ENCODE measurements around the gene MNT. TPM values are rescaled to one million over a fixed set of nuclear protein-coding genes. Genes with fewer than 3 reads are reported as not detected.

The MNT gene
- total RNA-seq, 1 donor from 2014 or later, result 10.5 TPM

GRCh38 chr17:2380950-2381649 lies 19.8 kb downstream of the MNT start:
- DNase-seq, result no peak

- DNase-seq, result no peak
These were observed 20.5 kb downstream of the MNT start for GRCh38 chr17:2380226-2380922.

- no peak for DNase-seq
These were observed 21.2 kb downstream of the MNT start for GRCh38 chr17:2379489-2380225.

- no peak for DNase-seq
These were observed 22.0 kb downstream of the MNT start for GRCh38 chr17:2378905-2379304.

- DNase-seq, result no peak
These were observed 23.2 kb downstream of the MNT start for GRCh38 chr17:2377659-2378058.

- no peak for DNase-seq
These were observed 24.8 kb downstream of the MNT start for GRCh38 chr17:2376107-2376506.

- DNase-seq, result no peak
These were observed 25.5 kb downstream of the MNT start for GRCh38 chr17:2375406-2375805.

GRCh38 chr17:2374549-2375285 lies 26.1 kb downstream of the MNT start:
- no peak for DNase-seq

GRCh38 chr17:2373179-2373578 lies 27.7 kb downstream of the MNT start:
- DNase-seq, result no peak

GRCh38 chr17:2372681-2373080 lies 28.2 kb downstream of the MNT start:
- DNase-seq, result no peak

- DNase-seq, result no peak
These were observed 28.7 kb downstream of the MNT start for GRCh38 chr17:2372180-2372579.

GRCh38 chr17:2371183-2372130 lies 29.4 kb downstream of the MNT start:
- no peak for DNase-seq

GRCh38 chr17:2370211-2370589 lies 30.7 kb downstream of the MNT start:
- DNase-seq, result no peak

GRCh38 chr17:2369551-2370210 lies 31.2 kb downstream of the MNT start:
- DNase-seq, result no peak

- DNase-seq, result no peak
These were observed 31.8 kb downstream of the MNT start for GRCh38 chr17:2369039-2369438.

GRCh38 chr17:2368359-2368758 lies 32.5 kb downstream of the MNT start:
- no peak for DNase-seq

GRCh38 chr17:2366747-2367494 lies 33.9 kb downstream of the MNT start:
- no peak for DNase-seq

GRCh38 chr17:2365132-2365531 lies 35.7 kb downstream of the MNT start:
- no peak for DNase-seq

- DNase-seq, result no peak
These were observed 36.1 kb downstream of the MNT start for GRCh38 chr17:2364763-2365116.
